GM18951 (cell line): ENCODE measurements around the gene EXOSC1.
A peak's percentile ranks its signal among the peaks of the same experiment; 100 is the strongest.

Experiments
- POLR2A ChIP-seq: IDR thresholded peaks from 4 replicates; pipeline ENCODE4 v1.6.1; 2011; ENCODE audit warnings: mild to moderate bottlenecking; ENCODE audit not compliant: insufficient read length, insufficient read depth; ENCODE audit errors: extremely low read depth
- in situ Hi-C: fragments of 300-500 bp; cut with MboI; formaldehyde crosslinking; loops from one replicate; pipeline ENCODE4 v1.12.0; 2022; ENCODE audit warnings: low sequenced_read_pairs, mixed read lengths, inconsistent platforms; ENCODE audit not compliant: unreplicated experiment

The EXOSC1 gene

GRCh38 chr10:97468162-97468561, 22.4 kb upstream of the EXOSC1 start:
- TF ChIP-seq POLR2A = no peak
- in situ Hi-C loops = no loop called here

GRCh38 chr10:97466755-97467154, 20.9 kb upstream of the EXOSC1 start:
- in situ Hi-C loops = no loop called here
- TF ChIP-seq POLR2A = no peak

GRCh38 chr10:97465982-97466381, 20.2 kb upstream of the EXOSC1 start:
- TF ChIP-seq POLR2A = no peak
- in situ Hi-C loops = no loop called here

GRCh38 chr10:97464226-97464625, 18.4 kb upstream of the EXOSC1 start:
- no peak for TF ChIP-seq POLR2A
- in situ Hi-C loops = no loop called here

GRCh38 chr10:97463363-97464132, 17.7 kb upstream of the EXOSC1 start:
- no peak for TF ChIP-seq POLR2A
- in situ Hi-C loops = no loop called here

- no peak for TF ChIP-seq POLR2A
- in situ Hi-C loops = no loop called here
Observed at GRCh38 chr10:97462309-97462708, 16.5 kb upstream of the EXOSC1 start.

- TF ChIP-seq POLR2A = no peak
Observed at GRCh38 chr10:97459933-97460332, 14.1 kb upstream of the EXOSC1 start.

GRCh38 chr10:97459111-97459510, 13.3 kb upstream of the EXOSC1 start:
- in situ Hi-C loops = no loop called here
- no peak for TF ChIP-seq POLR2A

More at GRCh38 chr10:97459933-97460332, 14.1 kb upstream of the EXOSC1 start:
- in situ Hi-C loops = no loop called here

- no peak for TF ChIP-seq POLR2A
- in situ Hi-C loops = no loop called here
Observed at GRCh38 chr10:97456686-97457065, 10.9 kb upstream of the EXOSC1 start.

GRCh38 chr10:97456034-97456685, 10.4 kb upstream of the EXOSC1 start:
- peak; percentile 18 for TF ChIP-seq POLR2A
- in situ Hi-C loops = no loop called here

- no peak for TF ChIP-seq POLR2A
- in situ Hi-C loops = no loop called here
Observed at GRCh38 chr10:97454330-97455036, 8.7 kb upstream of the EXOSC1 start.

GRCh38 chr10:97452352-97452751, 6.5 kb upstream of the EXOSC1 start:
- in situ Hi-C loops = no loop called here
- no peak for TF ChIP-seq POLR2A

GRCh38 chr10:97451605-97452004, 5.8 kb upstream of the EXOSC1 start:
- no peak for TF ChIP-seq POLR2A
- in situ Hi-C loops = no loop called here

GRCh38 chr10:97450828-97451227, 5.0 kb upstream of the EXOSC1 start:
- in situ Hi-C loops = no loop called here
- no peak for TF ChIP-seq POLR2A

- in situ Hi-C loops = no loop called here
- no peak for TF ChIP-seq POLR2A
Observed at GRCh38 chr10:97445357-97445721, 467 bp downstream of the EXOSC1 start.
